Heart left ventricle (tissue), 16 donors: ENCODE results near the gene AP5B1. TPM values are rescaled to one million over a fixed set of nuclear protein-coding genes. Genes with fewer than 3 reads are reported as not detected.

Experiments used
- ATAC-seq, 4 donors: fragments of 200-7000 bp; cut with Tn5 transposase; one replicate each; pipeline ENCODE4 v1.9.1; 2020 to 2022; ENCODE audit warnings: moderate library complexity in 4 of 4, mild to moderate bottlenecking in 3 of 4, moderate number of reproducible peaks in 1 of 4
- DNase-seq, 5 donors: peaks; one replicate each; pipeline ENCODE4 v3.0.0-alpha.2; 2020
- H3K27ac ChIP-seq, 12 donors: fragments of 200-600 bp; sonication (generic) in 4 of 12; one replicate each; pipeline versions ENCODE4 v1.5.0 to v1.8.0; 2016 to 2022; ENCODE audit warnings: mild to moderate bottlenecking in 2 of 12
- H3K27me3 ChIP-seq, 9 donors: fragments of 200-600 bp; sonication (generic) in 2 of 9; one replicate each; pipeline versions ENCODE4 v1.5.1 to v1.8.0; 2016 to 2022; ENCODE audit warnings: mild to moderate bottlenecking in 3 of 9
- H3K36me3 ChIP-seq, 9 donors: fragments of 200-600 bp; sonication (generic) in 2 of 9; one replicate each; pipeline versions ENCODE4 v1.5.0 to v1.8.0; 2018 to 2022; ENCODE audit warnings: mild to moderate bottlenecking in 2 of 9
- H3K4me1 ChIP-seq, 12 donors: fragments of 200-600 bp; sonication (generic) in 4 of 12; one replicate each; pipeline versions ENCODE4 v1.5.0 to v1.8.0; 2016 to 2022; ENCODE audit warnings: mild to moderate bottlenecking in 3 of 12
- H3K4me3 ChIP-seq, 12 donors: fragments of 200-600 bp; sonication (generic) in 4 of 12; one replicate each; pipeline versions ENCODE4 v1.5.0 to v1.8.0; 2017 to 2022; ENCODE audit warnings: mild to moderate bottlenecking in 9 of 12, moderate library complexity in 4 of 12
- H3K9me3 ChIP-seq, 12 donors: fragments of 200-600 bp; sonication (generic) in 4 of 12; one replicate each; pipeline versions ENCODE4 v1.5.0 to v1.8.0; 2016 to 2022; ENCODE audit warnings: mild to moderate bottlenecking in 1 of 12
- POLR2A ChIP-seq, 2 donors: fragments of 450-650 bp; IDR thresholded peaks; one replicate each; pipeline ENCODE4 v1.6.1; 2017; ENCODE audit warnings: antibody characterized with exemption in 2 of 2, mild to moderate bottlenecking in 2 of 2, moderate library complexity in 2 of 2
- WGBS, 4 donors: extraction: QIAGEN DNeasy Blood & Tissue Kit in 2 of 4; methylation state at CpG; one replicate each; pipeline versions ENCODE4 v1.1.5 to v1.1.7; 2013 to 2018; 5-methylcytosine and 5-hydroxymethylcytosine counted together
- intact Hi-C, 10 donors: fragments of 100-400 bp; cut with DNase I; formaldehyde crosslinking; loops; one replicate each; pipeline versions ENCODE4 v1.11.1 to v1.14.2; 2022
- polyA plus RNA-seq, 2 donors: library from polyadenylated mRNA; stranded (reverse); fragments of 200-250 nt; gene quantifications; one replicate each; pipeline ENCODE4 v1.2.3, GENCODE V29; 2013
- total RNA-seq, 9 donors: library from RNA; depleted of rRNA in 2 of 9; stranded (reverse); fragments of >200 nt in 2 of 9; fragmentation: NEBNext Ultra II Directional in 3 of 9; extraction: Animal tissue kit (Norgen Biotek cat#: 25700) in 3 of 9; gene quantifications; one replicate each; pipeline versions ENCODE4 v1.1.0 to v1.2.4, GENCODE V29; 2016 to 2023
- TF ChIP-seq, protein P1 (sequence below), 12 donors: fragments of 200-600 bp; sonication (generic) in 4 of 12; IDR thresholded peaks; one replicate each; pipeline versions ENCODE4 v1.5.0 to v1.8.0; 2018 to 2022; ENCODE audit warnings: antibody characterized with exemption in 12 of 12, mild to moderate bottlenecking in 5 of 12
- donor health status: ischemic (EF 13 %, LVEDD 7.1; RV severe dilation, severe dysfunction).
- donor health status: healthy with polysubstance abuse.
- donor health status: DM: no; HTN: yes; CAD: no.
- donor health status: DM: no; HTN: no; CAD: no.
- donor health status: ischemic (EF 25% LVEDD 6.9; RV normal size, moderate dysfunction).
- donor health status: ischemic (EF 25% LVEDD 5.7; RV mildly dilated, moderate dysfunction).
- donor health status: healthy.
- donor health status: DM: yes; HTN: yes; CAD: no.
- donor health status: ischemic (EF 35%, LVEDD 5.7; RV mildly dilated, moderate dysfunction).
- donor health status: nonischemic (EF 11% LVEDD 7.7; RV severe dilation, severe dysfunction).
- donor health status: DM: yes; HTN: yes; CAD: no.
- donor health status: PGD.
- donor health status: ischemic (EF 29% LVEDD 5.4; RV normal size, mild dysfunction).
- donor health status: nonischemic (EF 23%, LVEDD 6.1; RV moderate dilation, normal function).

AP5B1 gene
- total and polyA plus RNA-seq, 11 donors: 4.4 to 17.7 (median 8.7) TPM

DNA sequence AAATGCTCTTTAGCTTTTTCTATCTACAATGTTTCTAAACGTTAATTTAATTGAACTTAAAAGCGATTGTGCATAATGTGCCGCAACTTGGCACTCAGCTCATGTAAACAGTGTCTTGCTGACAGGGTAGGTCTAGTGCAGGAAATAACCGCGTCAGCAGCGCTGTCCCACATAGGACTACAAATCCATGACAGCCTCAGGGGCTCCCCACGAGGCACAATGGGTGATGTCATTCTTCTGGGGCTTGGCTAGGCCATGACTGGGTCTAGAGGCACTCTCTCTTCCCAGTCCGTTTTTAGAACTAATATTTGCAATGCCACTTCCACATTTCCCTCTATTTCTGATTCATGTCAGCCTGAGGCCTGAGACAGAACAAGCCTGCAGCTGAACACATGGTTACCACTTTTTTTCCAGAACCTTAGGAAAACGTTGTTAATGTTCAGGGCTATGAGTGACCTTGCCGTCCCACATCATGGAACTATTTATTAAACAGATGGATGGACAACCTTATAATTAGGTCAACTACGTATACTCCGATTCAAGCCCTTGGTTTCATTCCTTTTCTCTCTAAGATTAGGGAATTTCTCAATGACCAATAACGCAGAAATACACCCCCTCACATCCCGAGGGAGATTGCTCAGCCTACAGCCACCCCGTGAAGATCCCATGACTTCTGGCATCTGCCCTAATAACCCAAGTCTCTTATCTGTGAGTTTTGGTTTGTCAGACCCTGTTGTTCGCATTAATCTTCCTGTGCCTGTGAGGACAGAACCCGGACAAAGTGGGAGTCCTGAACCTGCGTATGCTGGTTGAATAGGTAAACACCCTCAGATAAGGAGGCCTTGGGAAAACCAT is 33.6 kb upstream of the AP5B1 start:
- TF ChIP-seq, protein P1, sequence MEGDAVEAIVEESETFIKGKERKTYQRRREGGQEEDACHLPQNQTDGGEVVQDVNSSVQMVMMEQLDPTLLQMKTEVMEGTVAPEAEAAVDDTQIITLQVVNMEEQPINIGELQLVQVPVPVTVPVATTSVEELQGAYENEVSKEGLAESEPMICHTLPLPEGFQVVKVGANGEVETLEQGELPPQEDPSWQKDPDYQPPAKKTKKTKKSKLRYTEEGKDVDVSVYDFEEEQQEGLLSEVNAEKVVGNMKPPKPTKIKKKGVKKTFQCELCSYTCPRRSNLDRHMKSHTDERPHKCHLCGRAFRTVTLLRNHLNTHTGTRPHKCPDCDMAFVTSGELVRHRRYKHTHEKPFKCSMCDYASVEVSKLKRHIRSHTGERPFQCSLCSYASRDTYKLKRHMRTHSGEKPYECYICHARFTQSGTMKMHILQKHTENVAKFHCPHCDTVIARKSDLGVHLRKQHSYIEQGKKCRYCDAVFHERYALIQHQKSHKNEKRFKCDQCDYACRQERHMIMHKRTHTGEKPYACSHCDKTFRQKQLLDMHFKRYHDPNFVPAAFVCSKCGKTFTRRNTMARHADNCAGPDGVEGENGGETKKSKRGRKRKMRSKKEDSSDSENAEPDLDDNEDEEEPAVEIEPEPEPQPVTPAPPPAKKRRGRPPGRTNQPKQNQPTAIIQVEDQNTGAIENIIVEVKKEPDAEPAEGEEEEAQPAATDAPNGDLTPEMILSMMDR (IDR thresholded peaks at IDR 0.05): no peak
- no peak for TF ChIP-seq POLR2A (IDR thresholded peaks at IDR 0.05)
- Histone ChIP-seq H3K27me3 (no peaks in the 10 kb centered on the region), H3K4me1 (peaks cover 0 to 32% (median 5%) of the 10 kb centered on the region in 12 donors), H3K36me3 (no peaks in the 10 kb centered on the region), H3K27ac (peak overlapping the region in 1 of 12 donors; percentile 10), H3K4me3 (no peak overlapping the region), H3K9me3 (no peaks in the 10 kb centered on the region)
- 65 to 67% (median 66%) methylated on average over 17 to 18 of the region's 18 CpGs for WGBS, 4 donors
- intact Hi-C loops: loop anchor here in 5 of 10 donors (5.0 to 10.0 kb wide), 3 partner anchors 37 to 190 kb away; partner anchors contain the start of gene SIPA1 (in 1 of the 5)
- ATAC-seq (peak in 2 of 4 donors; percentile 50 to 52), DNase-seq (peak in 3 of 5 donors; percentile 29 to 60 (median 37))

- ATAC-seq (peak in 1 of 4 donors; percentile 48), DNase-seq (no peak)
- H3K4me3 ChIP-seq: no peak overlapping the region
- 50 to 62% (median 54%) methylated on average over 18 to 19 of the region's 19 CpGs for WGBS, 4 donors
- H3K4me1 ChIP-seq: peaks cover 0 to 26% (median 2%) of the 10 kb centered on the region in 12 donors
- intact Hi-C loops: loop anchor here in 5 of 10 donors (2.0 to 10.0 kb wide), 4 partner anchors 35 to 187 kb away; partner anchors contain the start of gene SIPA1 (in 1 of the 5)
- no peak overlapping the region for H3K27ac ChIP-seq
- H3K27me3 ChIP-seq: peaks cover 0 to 11% (median 0%) of the 10 kb centered on the region in 9 donors
- TF ChIP-seq, protein P1 (IDR thresholded peaks at IDR 0.05): no peak
- TF ChIP-seq POLR2A (IDR thresholded peaks at IDR 0.05): no peak
- no peaks in the 10 kb centered on the region for H3K9me3 ChIP-seq
- no peaks in the 10 kb centered on the region for H3K36me3 ChIP-seq
These were observed 31.1 kb upstream of the AP5B1 start for GRCh38 chr11:65811764-65812475.

DNA sequence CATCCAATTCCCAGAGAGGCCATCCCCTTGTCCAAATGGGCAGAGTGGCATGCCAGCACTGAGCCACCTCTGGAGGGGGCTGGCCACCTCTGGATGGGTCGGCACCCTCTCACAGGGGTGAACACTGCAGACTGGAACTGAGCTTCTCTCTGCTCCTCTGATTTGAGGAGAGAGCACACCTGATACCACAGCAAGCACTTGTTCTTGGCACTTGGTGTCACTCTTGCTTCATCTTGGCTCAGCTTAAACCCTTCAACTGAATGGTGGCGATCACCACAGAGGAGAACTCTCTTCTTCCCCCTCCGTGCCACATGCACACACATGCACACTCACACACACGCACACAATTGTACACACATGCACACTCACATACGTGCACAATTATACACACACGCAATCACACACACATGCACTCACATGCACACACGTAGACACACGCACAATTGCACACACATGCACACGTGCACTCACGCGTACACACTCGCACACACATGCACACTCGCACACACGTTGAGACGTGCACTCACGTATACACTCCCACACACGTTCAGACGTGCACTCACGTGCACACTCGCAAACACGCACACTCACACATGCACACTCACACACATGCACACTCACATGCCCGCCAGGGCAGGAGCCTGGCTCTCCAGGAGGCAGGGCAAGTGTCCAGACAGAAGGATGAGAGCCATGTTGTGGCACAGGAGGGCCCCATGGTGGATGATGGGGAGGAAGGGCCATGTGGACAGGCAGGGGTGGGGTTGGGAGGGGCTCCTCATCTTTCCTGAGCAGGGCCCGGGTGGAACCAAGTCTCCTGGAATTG is 29.5 kb upstream of the AP5B1 start:
- intact Hi-C loops: loop anchor here in 5 of 10 donors (5.0 to 10.0 kb wide), 3 partner anchors 33 to 185 kb away; partner anchors contain the start of gene SIPA1 (in 1 of the 5)
- TF ChIP-seq, protein P1 (IDR thresholded peaks at IDR 0.05): no peak
- TF ChIP-seq POLR2A (IDR thresholded peaks at IDR 0.05): no peak
- Histone ChIP-seq H3K4me3 (no peak overlapping the region), H3K4me1 (peaks cover 0 to 23% (median 0%) of the 10 kb centered on the region in 12 donors), H3K9me3 (no peaks in the 10 kb centered on the region), H3K27ac (no peak overlapping the region), H3K36me3 (no peaks in the 10 kb centered on the region), H3K27me3 (peaks cover 0 to 23% (median 6%) of the 10 kb centered on the region in 9 donors)
- whole genome bisulfite sequencing, 4 donors: 80 to 86% (median 85%) methylated on average over 23 of the region's 23 CpGs
- ATAC-seq (peak in 1 of 4 donors; percentile 42), DNase-seq (no peak)
